OCI-LY7 (cell line): ENCODE data around the gene LRPAP1. TPM values are rescaled to one million over a fixed set of nuclear protein-coding genes. Genes with fewer than 3 reads are reported as not detected.
"Not testable (repeated sequence)": the region's sequence is repeated elsewhere in the genome, so short reads cannot be mapped to it uniquely, and the experiment has no call there.

Source experiments
- BruUV-seq: library from RNA; stranded (reverse); fragments of 400-500 nt; replicated peaks from 2 replicates; lab custom pipeline; 2021; lab: Mats Ljungman, UMichigan
- CTCF ChIA-PET: fragments of 300-600 bp; sonication (Branson Sonifier 250); formaldehyde crosslinking; loops from one replicate; lab custom pipeline; 2022; ENCODE audit warnings: antibody characterized with exemption; ENCODE audit not compliant: unreplicated experiment; lab: Charles Lee
- POLR2A ChIA-PET: fragments of 300-600 bp; sonication (Branson Sonifier 250); formaldehyde crosslinking; loops from one replicate; lab custom pipeline; 2022; ENCODE audit warnings: antibody characterized with exemption; lab: Charles Lee
- DNase-seq: peaks from one replicate; pipeline ENCODE4 v3.0.0-alpha.2; 2015; ENCODE audit warnings: low spot score
- H2AFZ ChIP-seq: fragments of 200-600 bp; sonication (generic), shearing (Covaris generic); 2 replicates; pipeline ENCODE4 v1.6.1; 2014; ENCODE audit warnings: mild to moderate bottlenecking, antibody characterized with exemption, low read length, moderate library complexity
- H3K27ac ChIP-seq: fragments of 200-600 bp; sonication (generic); 2 replicates; pipeline ENCODE4 v1.5.1; 2014; ENCODE audit warnings: mixed run types, low read depth, mild to moderate bottlenecking, moderate library complexity, low read length, inconsistent platforms; ENCODE audit not compliant: poor library complexity, severe bottlenecking
- H3K36me3 ChIP-seq: fragments of 200-600 bp; sonication (generic); 2 replicates; pipeline ENCODE4 v1.6.1; 2014; ENCODE audit warnings: mild to moderate bottlenecking, antibody characterized with exemption, low read length, moderate library complexity, mixed read lengths; ENCODE audit not compliant: insufficient read depth
- H3K4me1 ChIP-seq: fragments of 200-600 bp; sonication (generic); 2 replicates; pipeline ENCODE4 v1.5.1; 2014; ENCODE audit warnings: mild to moderate bottlenecking, low read length; ENCODE audit not compliant: insufficient read depth, poor library complexity, severe bottlenecking
- H3K4me2 ChIP-seq: fragments of 200-600 bp; sonication (generic); 2 replicates; pipeline ENCODE4 v1.6.1; 2014; ENCODE audit warnings: mild to moderate bottlenecking, low read length
- H3K4me3 ChIP-seq: fragments of 200-600 bp; sonication (generic); 2 replicates; pipeline ENCODE4 v1.5.1; 2014; ENCODE audit warnings: mild to moderate bottlenecking, low read depth, low read length; ENCODE audit not compliant: poor library complexity, severe bottlenecking
- H3K79me2 ChIP-seq: fragments of 200-600 bp; sonication (generic); 2 replicates; pipeline ENCODE4 v1.6.1; 2016; ENCODE audit warnings: low read depth, mild to moderate bottlenecking, low read length, moderate library complexity, mixed read lengths; ENCODE audit not compliant: insufficient read depth
- H3K9me2 ChIP-seq: fragments of 200-600 bp; sonication (generic); 2 replicates; pipeline ENCODE4 v1.6.1; 2016; ENCODE audit warnings: mild to moderate bottlenecking, low read length, mixed read lengths; ENCODE audit not compliant: insufficient read depth
- H3K9me3 ChIP-seq: fragments of 200-600 bp; sonication (generic); 2 replicates; pipeline ENCODE4 v1.6.1; 2014; ENCODE audit warnings: mild to moderate bottlenecking, mixed run types, low read length, mixed read lengths
- H4K20me1 ChIP-seq: fragments of 200-600 bp; sonication (generic); 2 replicates; pipeline ENCODE4 v1.6.1; 2014; ENCODE audit warnings: mild to moderate bottlenecking, antibody characterized with exemption, low read length, moderate library complexity, mixed read lengths; ENCODE audit not compliant: insufficient read depth
- CTCF ChIP-seq: fragments of 200-600 bp; sonication (generic); conservative IDR thresholded peaks from 2 replicates; pipeline ENCODE4 v1.5.1; 2014; ENCODE audit warnings: mild to moderate bottlenecking, antibody characterized with exemption, low read length, moderate library complexity, mixed read lengths
- EZH2phosphoT487 ChIP-seq: fragments of 200-600 bp; sonication (generic); IDR thresholded peaks from 2 replicates; pipeline ENCODE4 v1.6.1; 2018; ENCODE audit warnings: low read depth, borderline replicate concordance, mild to moderate bottlenecking, mixed run types, antibody characterized with exemption, low read length, moderate library complexity, mixed read lengths
- intact Hi-C: fragments of 100-400 bp; cut with micrococcal nuclease; formaldehyde crosslinking; loops from one replicate; pipeline ENCODE4 v1.10.0; 2022; ENCODE audit not compliant: unreplicated experiment
- total RNA-seq, 2 experiments: library from RNA; depleted of rRNA in 1 of 2; stranded (reverse); fragments of >200 nt in 1 of 2; shearing (Covaris generic) in 1 of 2; gene quantifications; 2 replicates each; pipeline ENCODE4 v1.2.3, GENCODE V29; 2014 to 2022

The LRPAP1 gene
- total RNA-seq, 2 experiments from 2014 or later = 46.2 to 54.7 TPM

- no TSS peak for BruUV-seq
- Histone ChIP-seq H3K79me2 (no peaks in the 10 kb centered on the region), H3K4me3 (no peak overlapping the region), H2AFZ (no peak overlapping the region), H3K9me3 (no peaks in the 10 kb centered on the region), H3K27ac (no peak overlapping the region), H3K36me3 (no peaks in the 10 kb centered on the region), H3K4me1 (no peaks in the 10 kb centered on the region), H4K20me1 (no peaks in the 10 kb centered on the region), H3K9me2 (no peaks in the 10 kb centered on the region), H3K4me2 (no peak overlapping the region)
- no peak for TF ChIP-seq CTCF
- no peak for TF ChIP-seq EZH2phosphoT487
- DNase-seq = no peak
- intact Hi-C loops = no loop called here
- POLR2A ChIA-PET = no interaction called here
- CTCF ChIA-PET = interaction anchor here (0.6 kb wide), 1 partner anchor 190 kb away, joined by 5 read pairs; no protein-coding TSS in a partner anchor
Observed at GRCh38 chr4:3458371-3458770, 73.9 kb downstream of the LRPAP1 start.

GRCh38 chr4:3455596-3455995, 76.6 kb downstream of the LRPAP1 start:
- H3K36me3 ChIP-seq, H2AFZ ChIP-seq, H3K4me3 ChIP-seq, H3K27ac ChIP-seq, H3K9me2 ChIP-seq, DNase-seq, POLR2A ChIA-PET, CTCF ChIA-PET, H3K9me3 ChIP-seq, H3K4me2 ChIP-seq, H3K79me2 ChIP-seq, BruUV-seq, intact Hi-C loops, H4K20me1 ChIP-seq, H3K4me1 ChIP-seq: not testable (repeated sequence)

Other genes with a start within 250 kb of the LRPAP1 start
- 6.4 and 9.4 TPM in 2 replicates for gene RGS12, start 239.4 kb downstream of the LRPAP1 start, total RNA-seq (2014; rRNA removed; shearing (Covaris generic))
- 5.2 and 6.5 TPM in 2 replicates for gene RGS12, start 239.4 kb downstream of the LRPAP1 start, total RNA-seq (2022)
- gene HGFAC, start 90.5 kb downstream of the LRPAP1 start, total RNA-seq (2014; rRNA removed; shearing (Covaris generic)) = not detected in 2 replicates
- not detected in 2 replicates for gene HGFAC, start 90.5 kb downstream of the LRPAP1 start, total RNA-seq (2022)
- gene DOK7, start 69.1 kb downstream of the LRPAP1 start, total RNA-seq (2014; rRNA removed; shearing (Covaris generic)) = not detected in 2 replicates
- 1.3 and 1.5 TPM in 2 replicates for gene DOK7, start 69.1 kb downstream of the LRPAP1 start, total RNA-seq (2022)
- not detected in 2 replicates for gene ADRA2C, start 234.0 kb upstream of the LRPAP1 start, total RNA-seq (2014; rRNA removed; shearing (Covaris generic))
- gene ADRA2C, start 234.0 kb upstream of the LRPAP1 start, total RNA-seq (2022) = 0.21 TPM in 1 of 2 replicates, not detected in the other